Hematopoietic multipotent progenitor cell treated with erythropoietin and hydrocortisone succinate and interleukin-3 and kit ligand, for 8 days (in vitro differentiated cells): ENCODE data around the gene MAN1C1.

Experiments used
- DNase-seq: peaks from one replicate; pipeline ENCODE4 v3.0.0-alpha.2; 2015

Gene MAN1C1

DNA sequence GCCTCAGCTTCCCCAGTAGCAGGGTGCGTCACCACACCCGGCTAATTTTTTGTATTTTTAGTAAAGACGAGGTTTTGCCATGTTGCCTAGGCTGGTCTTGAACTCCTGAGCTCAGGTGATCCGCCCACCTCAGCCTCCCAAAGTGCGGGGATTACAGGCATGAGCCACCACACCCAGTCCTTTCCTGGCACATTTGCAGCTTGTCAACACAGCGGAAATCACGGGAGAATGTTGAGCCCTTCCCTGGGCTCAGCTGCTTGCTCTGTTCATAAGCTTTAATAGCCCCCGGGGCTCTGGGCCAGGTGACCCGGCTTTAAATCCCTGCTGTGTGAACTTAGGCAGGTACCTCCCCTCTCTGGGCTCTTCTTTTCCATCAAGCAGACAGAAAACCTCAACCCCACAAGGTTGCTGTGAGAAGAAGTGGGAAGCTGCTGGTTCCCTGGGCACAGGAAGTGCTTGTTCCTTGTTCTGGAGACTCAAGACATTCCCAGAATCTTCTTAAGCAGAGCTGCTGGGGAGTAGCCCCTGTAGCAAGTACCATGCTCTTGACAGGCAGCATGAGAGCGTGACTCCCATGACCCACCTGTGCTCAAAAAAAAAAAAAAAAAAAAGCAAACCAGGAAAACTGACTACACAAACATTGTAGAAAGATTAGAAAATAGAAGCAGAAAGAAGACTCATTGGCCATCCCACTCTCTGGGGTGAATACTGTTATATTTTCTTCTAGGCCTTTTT is 168.9 kb downstream of the MAN1C1 start:
- DNase-seq, result no peak

DNA sequence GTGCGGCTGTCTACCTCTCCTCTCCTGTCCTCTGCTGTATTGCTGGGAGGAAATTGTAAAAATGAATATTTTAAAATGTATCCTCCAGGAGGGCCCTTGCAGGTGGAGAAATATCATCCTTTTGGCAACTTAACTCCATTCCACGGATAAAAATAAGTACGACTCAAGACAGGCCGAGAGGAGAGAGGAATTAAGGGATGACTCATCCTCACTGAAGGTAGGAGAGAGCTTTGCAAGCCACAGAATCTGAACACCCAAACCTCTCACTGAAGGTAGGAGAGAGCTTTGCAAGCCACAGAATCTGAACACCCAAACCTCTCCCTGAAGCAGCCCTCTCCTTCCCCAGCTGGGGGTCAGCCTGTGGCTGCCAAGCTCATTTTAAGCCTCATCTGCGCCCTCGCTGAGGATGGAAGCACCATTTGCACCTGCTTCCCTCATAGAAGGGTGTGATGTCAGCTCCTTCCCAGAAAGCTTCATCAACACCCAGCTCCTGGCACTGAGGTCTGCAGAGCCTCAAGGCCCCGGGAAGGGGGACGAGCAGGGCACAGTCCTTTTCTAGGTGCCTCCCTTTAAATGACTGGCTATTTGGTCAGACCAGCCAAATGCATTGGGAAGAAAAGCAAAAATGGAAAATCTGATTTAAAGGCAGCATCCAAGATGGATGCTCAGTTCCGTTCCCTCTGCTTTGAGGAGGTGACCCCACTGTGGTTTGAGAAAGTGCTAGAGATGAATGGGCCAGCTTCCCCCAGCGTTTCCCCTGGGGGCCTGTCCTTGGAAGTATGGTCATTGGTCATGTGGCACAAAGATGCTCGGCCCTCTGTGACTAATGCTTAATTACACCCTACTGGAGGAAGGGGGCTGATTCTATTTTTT is 170.5 kb downstream of the MAN1C1 start:
- DNase-seq, result no peak

DNA sequence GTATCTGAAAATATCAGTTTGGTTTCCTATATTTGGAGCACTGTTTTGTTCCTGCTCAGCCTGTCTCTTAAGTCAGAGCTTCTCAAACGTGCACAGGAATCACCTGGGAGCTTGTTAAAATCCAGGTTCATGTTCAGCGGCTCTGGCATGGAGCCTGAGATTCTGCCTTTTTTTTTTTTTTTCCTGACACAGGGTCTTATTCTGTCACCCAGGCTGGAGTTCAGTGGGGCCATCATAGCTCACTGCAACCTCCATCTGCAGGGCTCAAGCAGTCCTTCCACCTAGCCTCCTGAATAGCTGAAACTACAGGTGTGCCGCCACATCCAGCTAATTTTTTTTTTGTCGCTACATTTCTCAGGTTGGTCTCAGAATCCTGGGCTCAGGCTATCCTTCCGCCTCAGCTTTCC is 171.2 kb downstream of the MAN1C1 start:
- no peak for DNase-seq

DNA sequence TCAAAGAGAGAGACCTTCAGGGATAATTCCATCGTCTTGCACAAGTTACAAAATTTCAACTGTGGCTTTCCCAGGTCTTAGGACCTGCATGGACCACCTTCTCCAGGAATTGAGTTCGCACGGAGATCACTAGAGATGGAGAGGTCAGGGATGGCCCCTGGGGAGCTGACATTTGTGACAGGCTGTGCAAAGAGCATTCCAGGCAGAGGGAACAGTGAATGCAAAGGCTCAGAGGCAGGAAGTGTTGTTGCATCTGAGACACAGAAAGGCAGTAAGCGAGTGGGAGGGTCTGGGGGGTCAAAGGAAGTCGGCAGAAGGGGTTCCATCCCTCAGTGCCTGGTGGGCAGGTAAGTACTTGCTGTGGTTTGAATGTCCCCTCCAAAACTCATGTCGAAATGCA is 173.9 kb downstream of the MAN1C1 start:
- DNase-seq, result no peak

DNA sequence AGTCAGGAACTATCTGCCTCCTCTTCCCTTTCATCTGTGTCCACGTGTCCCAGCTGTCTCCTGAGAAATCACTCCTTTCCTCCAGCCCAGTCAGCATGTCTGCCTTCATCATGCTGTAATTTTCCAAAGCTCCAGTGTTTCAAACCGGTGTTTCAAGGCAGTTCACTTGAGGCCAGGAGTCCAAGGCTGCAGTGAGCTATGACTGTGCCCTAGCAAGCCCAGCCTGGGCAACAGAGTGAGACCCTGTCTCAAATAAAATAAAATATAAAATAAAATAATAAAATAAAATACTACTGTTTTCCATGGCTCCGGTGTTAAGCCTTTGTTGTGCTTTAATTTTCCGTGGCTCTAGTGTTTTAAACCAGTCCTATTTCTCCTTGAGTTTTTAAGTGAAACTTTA is 175.5 kb downstream of the MAN1C1 start:
- no peak for DNase-seq

DNA sequence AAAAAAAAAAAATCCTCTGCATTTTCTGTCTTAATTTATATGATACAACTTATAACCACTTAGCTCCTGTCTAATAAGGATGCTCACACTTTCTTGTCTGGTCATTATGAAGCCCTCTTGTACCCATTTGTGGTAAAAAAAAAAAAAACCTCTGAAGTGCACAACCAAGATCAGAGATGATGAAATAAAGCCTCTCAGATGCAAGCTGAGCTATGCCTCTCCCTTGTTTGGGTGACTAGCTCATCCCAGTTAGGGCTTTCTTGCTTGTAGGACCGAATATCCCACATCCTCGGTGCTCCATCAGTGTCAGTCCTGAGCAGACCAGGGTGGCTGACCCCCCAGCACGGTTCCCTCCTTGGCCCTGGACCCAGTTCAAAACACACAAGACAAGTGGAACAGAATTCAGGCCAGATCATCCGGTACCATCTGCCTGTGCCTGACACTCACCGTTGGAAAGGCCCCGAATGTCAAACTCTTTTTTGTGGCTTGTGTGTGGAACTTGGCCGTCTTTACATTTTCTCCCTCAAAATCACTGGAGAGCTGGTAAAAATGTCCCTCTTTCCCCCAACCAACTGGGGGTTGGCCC is 177.1 kb downstream of the MAN1C1 start:
- DNase-seq, result no peak

DNA sequence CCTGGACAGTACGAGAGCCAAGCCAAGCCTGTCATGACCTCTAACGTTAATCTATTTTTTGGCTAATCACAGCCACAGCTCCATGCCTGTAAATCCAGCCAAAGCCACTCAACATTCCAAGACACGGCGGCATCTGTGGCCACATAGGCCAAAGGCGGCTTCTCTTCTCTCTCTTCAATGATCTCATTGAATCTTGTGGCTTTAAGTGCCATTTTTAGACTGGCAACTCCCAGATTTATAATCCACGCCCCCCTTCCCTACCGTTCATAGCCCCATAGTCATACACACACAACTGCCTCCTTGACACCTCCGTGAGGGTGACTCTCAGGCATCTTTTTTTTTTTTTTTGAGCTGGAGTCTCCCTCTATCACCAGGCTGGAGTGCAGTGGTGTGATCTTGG is 177.7 kb downstream of the MAN1C1 start:
- no peak for DNase-seq

DNA sequence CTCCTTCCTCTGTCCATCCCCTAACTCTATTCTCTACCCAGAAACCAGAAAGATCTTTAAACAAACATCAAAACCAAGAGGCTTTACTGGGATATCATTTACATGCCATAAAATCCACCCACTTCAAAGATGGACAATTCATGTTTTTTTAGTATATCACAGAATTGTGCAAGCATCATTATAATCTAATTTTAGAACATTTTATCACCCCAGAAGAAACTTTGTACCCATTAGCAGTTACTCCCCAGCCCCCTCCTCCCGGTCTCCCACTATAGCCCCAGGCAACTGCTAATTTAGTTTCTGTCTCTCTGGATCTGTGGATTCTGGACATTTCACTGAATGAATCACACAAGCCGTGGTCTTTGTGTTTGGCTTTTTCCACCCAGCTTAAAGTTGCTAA is 178.6 kb downstream of the MAN1C1 start:
- no peak for DNase-seq

DNA sequence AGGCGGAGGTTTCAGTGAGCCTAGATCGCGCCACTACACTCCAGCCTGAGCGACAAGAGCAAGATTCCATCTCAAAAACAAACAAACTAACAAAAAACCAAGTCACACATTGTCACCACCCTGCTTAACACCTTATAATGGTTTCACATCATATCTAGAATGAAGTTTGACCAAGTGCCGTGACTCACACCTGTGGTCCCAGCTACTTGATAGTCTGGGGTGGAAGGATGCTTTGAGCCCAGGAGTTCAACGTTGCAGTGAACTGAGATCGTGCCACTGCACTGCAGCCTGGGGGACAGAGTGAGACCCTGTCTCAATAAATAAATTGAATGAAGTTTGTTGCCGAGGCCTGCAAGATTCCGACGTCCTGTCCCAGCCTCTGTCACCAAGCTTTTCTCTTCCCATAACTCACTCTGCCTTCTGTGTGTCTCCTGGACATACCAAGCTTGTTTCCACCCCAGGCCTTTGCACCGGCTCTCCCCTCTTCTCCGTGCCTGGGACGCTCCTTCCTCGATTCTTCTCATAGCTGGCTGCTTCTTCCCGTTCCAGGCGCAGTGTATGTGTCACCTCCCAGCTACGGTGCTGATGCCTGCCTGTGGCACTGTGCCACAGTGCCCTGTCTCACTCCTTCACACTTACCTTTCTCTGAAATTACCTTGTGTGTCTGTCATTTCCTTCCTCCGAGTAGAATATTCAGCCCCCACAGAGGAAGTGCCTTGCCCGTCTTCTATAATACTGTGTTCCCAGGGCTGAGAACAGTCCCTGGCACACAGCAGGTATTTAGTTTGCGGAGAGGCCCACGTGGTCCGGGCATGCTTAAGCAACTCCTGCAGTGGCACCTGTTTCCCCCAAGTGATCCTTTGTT is 179.6 kb downstream of the MAN1C1 start:
- DNase-seq, result no peak

DNA sequence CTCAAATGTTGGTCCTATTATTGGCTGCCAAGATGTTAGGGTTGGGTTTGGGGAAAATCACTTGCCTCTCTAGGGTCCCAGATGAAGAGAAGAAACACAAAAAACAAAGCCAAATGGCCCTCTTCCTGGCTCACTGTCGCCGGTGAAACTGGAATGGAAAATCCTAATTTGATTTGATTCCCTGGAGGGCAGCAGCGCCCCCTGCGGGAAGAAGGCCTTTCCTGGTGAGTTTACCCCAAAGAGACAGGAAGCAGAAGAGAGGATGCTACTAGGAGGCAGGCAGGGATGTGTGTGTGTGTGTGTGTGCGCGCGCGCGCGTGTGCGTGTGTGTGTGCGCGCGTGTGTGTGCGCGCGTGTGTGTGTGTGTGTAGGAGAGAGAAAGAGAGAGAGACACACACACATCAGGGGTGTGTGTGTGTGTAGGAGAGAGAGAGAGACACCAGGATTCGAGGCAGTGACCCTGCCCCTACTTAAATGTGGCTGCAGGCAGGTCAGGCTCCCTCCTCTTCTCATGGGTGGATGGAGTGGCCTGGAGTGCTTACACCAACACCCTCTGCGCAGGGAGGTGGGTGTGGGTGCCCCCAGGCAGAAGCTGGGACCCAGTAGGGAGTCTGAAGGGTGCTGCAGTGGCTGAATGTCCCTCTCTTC is 180.3 kb downstream of the MAN1C1 start:
- peak; percentile 83 for DNase-seq

DNA sequence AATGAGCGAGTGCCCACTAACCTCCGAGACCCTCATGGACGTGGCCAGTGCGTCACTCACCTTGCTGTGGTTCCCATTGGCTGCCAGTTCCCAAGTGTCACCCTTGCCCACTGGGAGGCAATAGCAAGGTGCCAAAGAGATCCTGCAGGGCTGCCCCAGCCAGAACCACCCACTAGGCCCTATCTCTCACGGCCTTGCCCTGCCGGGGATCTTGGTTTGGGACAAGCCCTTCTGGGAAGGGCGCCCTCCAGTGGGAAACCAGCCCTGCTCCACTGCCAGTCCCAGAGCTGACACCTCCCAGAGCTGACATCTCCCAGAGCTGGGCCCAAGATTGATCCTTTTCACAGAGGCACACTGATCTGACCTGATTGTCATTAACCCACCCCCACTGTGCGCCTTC is 181.3 kb downstream of the MAN1C1 start:
- DNase-seq, result peak; percentile 83

DNA sequence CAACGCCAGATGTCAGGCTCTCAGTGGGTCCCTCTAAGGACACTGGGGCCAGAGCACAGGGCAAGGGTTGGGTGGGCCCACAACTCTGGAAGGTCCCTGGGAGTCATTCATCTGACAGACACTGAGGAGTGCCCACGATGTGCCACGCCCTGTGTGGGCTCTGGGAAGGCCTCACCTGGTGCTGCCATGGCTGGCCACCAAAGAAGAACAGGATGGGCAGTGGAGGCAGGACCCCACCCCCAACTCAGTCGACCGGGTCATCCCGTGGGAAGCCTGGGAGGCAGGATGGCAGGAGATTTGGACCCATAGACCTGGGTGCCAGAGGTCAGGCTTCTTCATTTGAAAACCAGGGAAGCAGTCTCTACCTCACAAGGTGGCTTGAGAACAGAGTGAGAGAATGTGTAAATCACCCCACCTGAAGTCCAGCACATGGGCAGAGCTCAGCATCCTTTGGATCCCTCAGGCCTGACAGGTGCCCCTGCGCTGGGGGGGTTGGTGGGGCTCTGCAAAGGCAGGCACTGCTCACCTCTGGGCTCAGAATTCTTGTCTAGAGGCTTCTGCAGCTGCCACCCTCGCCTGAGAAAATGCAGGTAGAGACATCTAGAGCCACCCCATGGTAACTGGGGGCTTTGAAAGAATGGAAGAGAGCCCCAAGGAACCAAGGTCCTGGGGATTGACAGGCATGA is 182.2 kb downstream of the MAN1C1 start:
- no peak for DNase-seq

DNA sequence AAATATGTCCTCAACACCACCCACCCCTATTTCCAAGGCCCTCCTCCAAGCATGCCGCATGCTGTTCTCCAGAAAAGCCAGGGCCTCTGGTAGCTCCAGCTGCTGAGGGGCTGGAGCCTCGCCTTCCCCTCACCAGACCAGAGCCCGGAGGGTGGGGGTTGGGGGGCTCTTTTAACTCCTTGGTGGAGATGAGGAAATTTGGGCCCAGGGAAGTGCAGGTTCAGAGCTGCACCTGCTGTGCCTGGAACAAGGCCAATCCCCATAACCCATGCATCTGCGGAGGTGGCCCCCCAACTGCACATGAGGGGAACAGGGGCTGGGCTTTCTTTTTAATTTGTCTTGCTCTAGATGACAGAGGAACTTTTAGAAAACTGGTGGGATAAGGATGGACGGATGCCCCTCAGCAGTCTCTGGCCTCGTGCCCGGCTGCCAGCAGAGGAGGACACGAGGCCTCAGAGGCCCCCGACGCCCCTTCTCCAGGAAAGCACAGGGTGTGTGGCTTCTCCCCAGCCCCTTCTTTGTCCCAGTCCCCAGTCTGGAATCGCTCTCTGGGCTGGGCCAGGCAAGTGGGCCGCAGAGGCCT is 182.9 kb downstream of the MAN1C1 start:
- DNase-seq, result no peak

DNA sequence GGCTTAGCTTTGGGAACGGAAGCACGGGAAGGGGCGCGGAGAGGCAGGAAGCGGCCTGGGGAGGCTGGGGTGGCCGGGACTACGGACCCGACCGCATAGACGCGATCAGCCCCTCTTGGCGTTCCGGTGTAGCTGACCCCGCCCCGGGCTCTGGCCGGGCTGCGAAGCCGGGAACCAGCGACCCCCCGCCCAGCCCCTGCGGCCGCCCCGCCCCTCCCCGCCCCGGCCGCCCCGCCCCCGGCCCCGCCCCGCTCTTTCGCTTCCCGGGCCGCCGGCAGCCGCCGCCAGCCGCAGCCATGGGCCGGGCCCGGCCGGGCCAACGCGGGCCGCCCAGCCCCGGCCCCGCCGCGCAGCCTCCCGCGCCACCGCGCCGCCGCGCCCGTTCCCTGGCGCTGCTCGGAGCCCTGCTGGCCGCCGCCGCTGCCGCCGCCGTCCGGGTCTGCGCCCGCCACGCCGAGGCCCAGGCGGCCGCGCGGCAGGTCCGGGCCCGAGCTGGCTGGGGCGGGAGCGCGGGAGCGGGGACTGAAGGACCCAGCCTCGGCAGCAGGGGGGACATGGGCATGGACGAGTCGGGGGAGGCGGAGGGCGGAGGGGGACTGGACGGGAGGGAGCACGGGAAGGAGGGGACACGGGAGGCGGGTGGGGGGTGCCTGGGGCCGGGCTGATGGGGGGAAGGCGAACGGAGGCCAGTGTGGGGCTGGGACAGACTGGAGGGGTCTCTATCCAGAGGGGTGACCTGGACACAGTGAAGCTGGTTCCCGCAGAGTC is 183.5 kb downstream of the MAN1C1 start, which contains the start of gene SELENON:
SELENON (plus strand) TSS at position 259 of the 768 bp plus-strand sequence; CDS start at position 297, 38 bp downstream.
- DNase-seq, result peak; percentile 42

DNA sequence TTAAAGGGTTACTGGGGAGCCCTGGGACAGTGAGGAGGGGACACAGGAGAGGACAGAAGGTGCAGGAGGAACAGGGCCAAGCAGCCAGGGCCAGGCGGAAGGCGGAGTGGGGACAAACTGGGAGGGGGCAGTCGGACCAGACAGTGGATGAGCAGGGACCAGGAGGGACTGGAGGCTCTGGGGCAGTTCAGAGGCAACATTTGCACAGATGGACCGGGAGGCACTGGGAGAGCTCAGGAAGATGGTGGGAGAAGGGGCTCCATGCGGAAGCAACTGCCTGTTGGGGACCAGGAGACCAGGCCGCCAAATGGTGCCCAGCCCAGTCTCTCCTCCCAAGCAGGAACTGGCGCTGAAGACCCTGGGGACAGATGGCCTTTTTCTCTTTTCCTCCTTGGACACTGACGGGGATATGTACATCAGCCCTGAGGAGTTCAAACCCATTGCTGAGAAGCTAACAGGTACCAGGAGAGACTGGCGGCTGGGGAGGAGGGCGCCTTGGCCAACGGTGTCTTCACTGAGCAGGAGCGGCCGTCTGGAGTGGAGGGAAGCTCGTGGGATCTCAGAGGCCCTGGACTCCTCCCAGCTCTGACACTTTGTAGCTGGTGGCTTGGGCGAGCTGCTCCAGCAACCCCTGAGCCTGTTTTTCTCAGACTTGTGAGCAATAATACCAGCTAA is 184.2 kb downstream of the MAN1C1 start:
- no peak for DNase-seq

DNA sequence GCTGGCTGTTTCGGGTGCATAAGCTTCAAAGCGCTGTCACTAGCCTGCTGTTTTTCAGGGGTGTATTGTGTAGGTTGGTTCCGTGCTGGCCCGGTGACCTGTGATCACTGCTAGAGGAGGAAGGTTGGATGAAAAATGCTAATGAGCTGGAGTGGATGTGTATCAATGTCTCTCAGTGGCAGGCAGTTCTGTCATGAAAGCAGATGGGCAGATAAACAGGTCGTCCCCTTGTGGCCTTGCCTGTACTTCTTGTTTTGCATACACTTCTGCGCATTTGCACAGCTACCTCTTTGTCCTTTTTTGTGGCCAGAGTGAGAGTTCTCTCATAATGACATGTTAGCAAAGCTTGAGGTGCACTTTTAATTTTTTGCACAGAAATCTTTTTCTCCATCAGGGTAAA is 186.3 kb downstream of the MAN1C1 start:
- DNase-seq, result peak; percentile 52

DNA sequence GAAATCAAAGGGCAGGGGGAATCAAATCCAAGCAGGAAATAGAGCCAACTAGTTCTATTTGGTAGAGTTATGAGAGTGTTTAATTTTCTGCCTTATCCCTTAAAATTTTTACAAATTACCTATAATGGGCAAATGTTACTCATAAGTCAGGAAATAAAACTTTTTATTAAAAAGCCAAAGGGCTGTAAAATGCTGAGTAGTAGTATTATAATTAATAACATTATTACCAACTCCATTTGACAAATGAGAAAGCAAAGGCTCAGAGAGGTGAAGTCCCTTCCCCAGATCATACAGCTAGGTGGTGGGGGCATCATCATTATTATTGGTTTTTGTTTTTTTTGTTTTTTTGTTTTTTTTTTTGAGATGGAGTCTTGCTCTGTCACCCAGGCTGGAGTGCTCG is 186.8 kb downstream of the MAN1C1 start:
- no peak for DNase-seq

DNA sequence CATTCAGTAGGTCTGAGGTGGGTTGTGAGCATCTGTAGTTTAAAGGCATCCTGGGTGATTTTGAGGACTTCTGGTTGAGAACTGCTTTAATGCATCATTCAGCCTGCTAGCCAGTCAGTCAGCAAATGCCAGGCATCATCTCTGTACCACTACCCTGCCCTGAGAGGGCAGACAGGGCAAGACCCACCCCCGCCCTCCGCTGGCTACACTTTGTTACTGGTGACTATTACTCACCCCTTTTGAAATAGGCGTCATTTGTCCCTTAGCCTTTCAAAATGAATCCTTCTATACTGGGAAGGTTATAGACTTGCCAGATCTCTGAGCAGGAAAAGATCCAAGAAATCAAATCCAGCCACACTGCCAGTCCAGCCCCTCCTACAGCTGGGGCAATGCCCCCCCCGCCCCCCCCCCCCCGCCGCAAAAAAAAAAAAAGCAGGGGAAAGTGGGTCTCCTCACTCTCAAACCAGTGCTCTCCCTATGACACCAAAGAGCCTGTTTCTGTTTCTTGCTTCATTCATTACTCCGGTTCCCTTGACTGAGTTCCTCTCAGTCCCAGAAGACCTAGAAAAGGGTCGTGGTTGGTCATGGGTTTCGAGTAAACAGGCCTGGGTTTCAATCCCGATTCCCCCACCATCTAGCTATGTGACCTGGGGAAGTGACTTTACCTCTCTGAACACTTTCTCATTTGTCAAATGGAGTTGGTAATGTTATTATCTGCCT is 187.8 kb downstream of the MAN1C1 start:
- DNase-seq, result no peak
